GM12891 (cell line): ENCODE data around the gene SYNJ1.

Source experiments
- DNase-seq: peaks from one replicate; pipeline ENCODE4 v3.0.0; 2011; ENCODE audit warnings: low spot score; ENCODE audit not compliant: insufficient read length
- FAIRE-seq: peaks from 2 replicates; lab custom pipeline; 2011; peaks lifted over from hg19 to GRCh38; lab: Jason Lieb, UNC
- PAX5 ChIP-seq: IDR thresholded peaks from 2 replicates; pipeline ENCODE4 v1.6.1; 2011; ENCODE audit warnings: low read length, moderate library complexity, mild to moderate bottlenecking; ENCODE audit not compliant: insufficient read depth, severe bottlenecking
- POLR2A ChIP-seq: IDR thresholded peaks from 2 replicates; pipeline ENCODE4 v1.6.1; 2011; ENCODE audit warnings: low read depth, low read length, control low read depth
- POLR2AphosphoS5 ChIP-seq: IDR thresholded peaks from 2 replicates; pipeline ENCODE4 v1.6.1; 2011; ENCODE audit warnings: low read depth, low read length, control low read depth
- POU2F2 ChIP-seq: IDR thresholded peaks from 2 replicates; pipeline ENCODE4 v1.6.1; 2011; ENCODE audit warnings: low read depth, mild to moderate bottlenecking, control low read depth, low read length, moderate library complexity
- SPI1 ChIP-seq: IDR thresholded peaks from 2 replicates; pipeline ENCODE4 v1.6.1; 2011; ENCODE audit warnings: low read depth, low read length, control low read depth
- TAF1 ChIP-seq: IDR thresholded peaks from 2 replicates; pipeline ENCODE4 v1.6.1; 2011; ENCODE audit warnings: low read depth, low read length, control low read depth

The SYNJ1 gene

GRCh38 chr21:32605469-32605868 is 122.3 kb downstream of the SYNJ1 start:
- FAIRE-seq (no peak), DNase-seq (no peak)
- TF ChIP-seq POU2F2: no peak
- no peak for TF ChIP-seq POLR2AphosphoS5
- no peak for TF ChIP-seq TAF1
- no peak for TF ChIP-seq POLR2A
- no peak for TF ChIP-seq SPI1
- no peak for TF ChIP-seq PAX5

DNA sequence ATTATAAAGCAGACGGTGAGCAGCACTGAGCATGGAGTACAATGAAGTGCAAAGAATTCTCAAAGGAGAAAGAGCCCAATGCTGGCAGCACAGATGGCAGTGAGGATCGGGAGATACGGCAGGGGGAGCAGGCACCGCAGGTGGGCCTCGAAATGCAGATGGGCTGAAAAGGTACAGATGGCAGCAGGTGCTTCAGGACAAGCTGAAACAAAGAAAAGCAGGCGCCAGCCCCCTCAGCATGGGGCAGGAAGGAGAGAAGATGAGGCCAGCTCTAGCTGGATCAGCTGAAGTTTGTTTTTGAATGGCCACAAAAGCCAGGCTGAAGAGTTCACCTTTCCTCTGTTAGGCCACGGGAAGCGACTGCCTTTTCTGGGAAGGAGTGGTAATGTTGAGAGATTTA is 123.3 kb downstream of the SYNJ1 start:
- DNase-seq: no peak
- no peak for FAIRE-seq
- TF ChIP-seq POU2F2 (no peak), PAX5 (no peak), SPI1 (no peak), POLR2AphosphoS5 (no peak), TAF1 (no peak), POLR2A (no peak)

- TF ChIP-seq POLR2A: no peak
- DNase-seq (no peak), FAIRE-seq (no peak)
These were observed 124.7 kb downstream of the SYNJ1 start for GRCh38 chr21:32603131-32603530.

- TF ChIP-seq POU2F2: no peak
- no peak for TF ChIP-seq TAF1
- TF ChIP-seq POLR2AphosphoS5: no peak
- no peak for TF ChIP-seq PAX5
- no peak for TF ChIP-seq POLR2A
- TF ChIP-seq SPI1: no peak
- DNase-seq: no peak
- no peak for FAIRE-seq
These were observed 125.7 kb downstream of the SYNJ1 start for GRCh38 chr21:32602099-32602498.

- no peak for TF ChIP-seq TAF1
- TF ChIP-seq POU2F2: no peak
- TF ChIP-seq SPI1: no peak
- TF ChIP-seq POLR2AphosphoS5: no peak
- no peak for TF ChIP-seq POLR2A
- no peak for TF ChIP-seq PAX5
- no peak for FAIRE-seq
These were observed 128.3 kb downstream of the SYNJ1 start for GRCh38 chr21:32599526-32599925.

DNA sequence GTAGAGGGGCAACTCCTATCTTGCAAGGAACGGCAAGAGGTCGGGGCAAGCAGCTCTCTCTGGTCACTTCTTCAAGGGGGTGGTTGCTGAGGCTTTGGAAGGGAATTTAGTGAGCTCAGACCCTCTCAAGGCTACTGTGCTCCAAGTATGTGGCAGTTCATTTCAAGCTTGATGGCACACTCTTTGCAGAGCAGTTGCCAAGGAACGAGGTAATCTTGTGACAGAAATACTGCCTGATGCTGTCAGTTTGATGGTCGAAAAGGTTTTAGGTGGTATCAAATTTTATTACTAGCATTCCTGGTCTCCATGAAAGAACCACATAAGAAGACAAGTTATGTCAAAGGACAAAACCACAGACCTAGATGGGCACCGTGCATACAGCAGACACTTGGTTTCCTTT is 128.7 kb downstream of the SYNJ1 start:
- FAIRE-seq: no peak
- TF ChIP-seq PAX5 (no peak), TAF1 (no peak), POLR2AphosphoS5 (no peak), SPI1 (no peak), POLR2A (no peak), POU2F2 (no peak)
- no peak for DNase-seq

More at GRCh38 chr21:32599526-32599925, 128.3 kb downstream of the SYNJ1 start:
- DNase-seq: no peak

GRCh38 chr21:32597205-32597604 is 130.6 kb downstream of the SYNJ1 start:
- TF ChIP-seq POU2F2 (no peak), SPI1 (no peak)
- DNase-seq (no peak), FAIRE-seq (no peak)

- FAIRE-seq: no peak
- DNase-seq: no peak
These were observed 132.4 kb downstream of the SYNJ1 start for GRCh38 chr21:32595431-32595830.

DNA sequence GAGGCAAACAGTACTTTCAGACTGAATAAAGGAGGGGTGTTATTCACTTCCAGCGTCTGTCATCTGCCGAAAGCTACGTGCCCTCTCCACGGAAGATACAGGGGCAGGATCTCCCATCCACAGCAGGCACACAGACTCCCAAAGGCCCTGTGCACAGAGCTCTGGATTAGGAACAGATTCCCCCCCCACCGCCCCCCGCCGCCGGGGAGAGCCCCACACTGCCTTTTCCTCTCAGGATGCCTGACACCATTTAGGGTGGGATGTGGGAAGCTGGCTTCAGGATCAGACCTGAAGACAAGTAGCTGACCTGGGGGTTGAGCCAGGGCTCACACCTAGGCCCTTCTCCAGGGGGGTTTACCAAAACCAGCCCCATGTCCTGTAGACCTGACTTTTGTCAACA is 134.1 kb downstream of the SYNJ1 start:
- DNase-seq (no peak), FAIRE-seq (no peak)
- no peak for TF ChIP-seq POLR2A
- TF ChIP-seq POU2F2: no peak
- TF ChIP-seq SPI1: no peak
- TF ChIP-seq PAX5: no peak
- TF ChIP-seq TAF1: no peak
- no peak for TF ChIP-seq POLR2AphosphoS5

More at GRCh38 chr21:32595431-32595830, 132.4 kb downstream of the SYNJ1 start:
- TF ChIP-seq TAF1 (no peak), SPI1 (no peak), POLR2A (no peak), POU2F2 (no peak), POLR2AphosphoS5 (no peak), PAX5 (no peak)

DNA sequence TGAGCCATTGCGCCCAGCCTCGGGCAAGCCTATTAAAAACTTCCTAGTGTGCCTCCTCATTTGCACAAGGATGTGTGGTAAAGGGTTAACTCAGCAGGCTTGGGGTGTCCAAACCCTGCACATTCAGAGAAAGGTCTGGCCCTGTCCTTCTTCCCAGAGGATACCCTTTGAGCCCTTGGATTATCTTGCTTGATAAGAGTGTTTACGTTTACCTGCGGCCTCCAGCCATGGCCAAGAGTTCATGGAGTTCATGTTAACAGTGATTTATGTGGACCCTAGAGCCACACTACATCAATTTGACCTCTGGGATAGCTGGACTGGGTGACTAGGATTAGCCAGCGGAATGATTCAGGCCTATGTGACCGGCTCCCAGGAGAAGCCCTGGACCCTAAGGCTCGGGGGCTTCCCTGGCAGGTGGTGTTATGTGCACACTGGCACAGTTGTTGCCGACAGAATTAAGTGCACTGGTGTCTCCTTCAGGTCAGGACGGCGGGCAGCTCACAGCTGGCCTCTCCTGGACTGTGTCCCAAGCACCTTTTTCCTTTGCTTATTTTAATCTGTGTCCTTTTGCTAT is 134.8 kb downstream of the SYNJ1 start:
- TF ChIP-seq POLR2AphosphoS5 (no peak), TAF1 (no peak), PAX5 (no peak), POU2F2 (no peak), SPI1 (no peak), POLR2A (no peak)
- no peak for DNase-seq
- FAIRE-seq: no peak

GRCh38 chr21:32590130-32590529 is 137.7 kb downstream of the SYNJ1 start:
- no peak for FAIRE-seq
- TF ChIP-seq POLR2AphosphoS5 (no peak), POU2F2 (no peak), PAX5 (no peak), SPI1 (no peak), TAF1 (no peak), POLR2A (no peak)
- no peak for DNase-seq
